Measurements from ENCODE around the gene CHD1L. TPM values are rescaled to one million over a fixed set of nuclear protein-coding genes. Genes with fewer than 3 reads are reported as not detected.

The CHD1L gene
- total and polyA plus RNA-seq, 7 experiments from 2014 or later: 19.3 to 53.9 (median 30.4) TPM

DNA sequence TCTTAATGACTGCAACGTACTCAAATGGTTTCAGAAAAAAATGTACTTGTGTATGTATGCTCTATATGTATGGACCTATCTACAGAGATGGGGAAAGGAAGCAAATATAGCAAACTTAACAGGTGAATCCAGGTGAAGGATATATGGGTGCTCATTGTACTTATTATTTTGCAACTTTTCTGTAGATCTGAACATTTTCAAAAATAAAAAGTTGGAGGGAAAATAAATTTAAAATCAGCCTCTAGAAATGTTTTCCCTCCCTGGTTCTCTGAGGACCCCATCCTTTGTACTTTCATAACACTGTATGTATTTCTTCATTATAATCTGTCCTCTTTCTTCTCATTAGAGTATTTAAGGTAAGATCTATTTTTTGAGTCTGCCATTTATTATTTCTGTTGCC is 35.3 kb upstream of the CHD1L start:
- peaks cover 2 to 29% (median 22%) of the 10 kb centered on the region in 5 donors for H3K36me3 Mint-ChIP-seq
- H3K27ac Mint-ChIP-seq: no peak overlapping the region

DNA sequence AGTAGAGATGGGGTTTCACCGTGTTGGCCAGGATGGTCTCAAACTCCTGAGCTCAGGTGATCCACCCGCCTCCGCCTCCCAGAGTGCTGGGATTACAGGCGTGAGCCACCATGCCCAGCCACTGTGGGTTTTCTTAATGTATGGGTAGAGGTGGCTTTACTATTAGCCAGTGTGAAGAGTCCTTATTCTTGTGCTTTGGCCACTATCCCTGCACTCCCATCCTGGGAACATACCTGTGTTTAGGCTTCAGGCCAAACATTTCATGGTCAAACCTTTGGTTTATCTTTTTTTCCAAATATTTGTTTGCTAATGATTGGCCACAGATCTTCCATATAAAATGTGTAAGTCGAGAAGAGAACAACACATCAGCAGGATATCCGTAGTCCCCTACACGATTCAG is 33.9 kb upstream of the CHD1L start:
- ATAC-seq (no peak), DNase-seq (no peak)
- H3K9me3 ChIP-seq (ENCODE audit: control insufficient read depth in 2 of 3, low read length in 3 of 3): no peaks in the 10 kb centered on the region
- Mint-ChIP-seq H3K4me3 (no peak overlapping the region), H3K27ac (no peak overlapping the region), H3K4me1 (no peaks in the 10 kb centered on the region), H3K9me3 (peaks cover 0 to 5% (median 0%) of the 10 kb centered on the region in 11 donors), H3K27me3 (peaks cover 0 to 8% (median 0%) of the 10 kb centered on the region in 5 donors), H3K36me3 (peaks cover 2 to 24% (median 13%) of the 10 kb centered on the region in 5 donors)
- no peaks in the 10 kb centered on the region for H3K27me3 ChIP-seq (ENCODE audit: control insufficient read depth in 2 of 2, insufficient read depth in 2 of 2, low read length in 2 of 2)
- intact Hi-C loops (cut with micrococcal nuclease): no loop called here
- POLR2A ChIA-PET: interaction anchor here (0.6 kb wide), 1 partner anchor 13 kb away, joined by 4 read pairs; no protein-coding TSS in a partner anchor
- H3K36me3 ChIP-seq (ENCODE audit: control insufficient read depth in 2 of 3, insufficient read depth in 3 of 3, low read length in 3 of 3): no peaks in the 10 kb centered on the region
- CTCF ChIA-PET: no interaction called here
- H3K4me1 ChIP-seq (ENCODE audit: control insufficient read depth in 2 of 2, insufficient read depth in 2 of 2, low read length in 2 of 2): no peaks in the 10 kb centered on the region
- H3K4me3 ChIP-seq (ENCODE audit: low read length): no peak overlapping the region
- no peak overlapping the region for H3K27ac ChIP-seq (ENCODE audit: low read depth, low read length)

More for the DNA sequence above, 35.3 kb upstream of the CHD1L start:
- Histone ChIP-seq H3K36me3 (ENCODE audit: control insufficient read depth in 2 of 3, insufficient read depth in 3 of 3, low read length in 3 of 3) (no peaks in the 10 kb centered on the region), H3K4me3 (ENCODE audit: low read length) (no peak overlapping the region), H3K9me3 (ENCODE audit: control insufficient read depth in 2 of 3, low read length in 3 of 3) (no peaks in the 10 kb centered on the region), H3K4me1 (ENCODE audit: control insufficient read depth in 2 of 2, insufficient read depth in 2 of 2, low read length in 2 of 2) (no peaks in the 10 kb centered on the region), H3K27ac (ENCODE audit: low read depth, low read length) (no peak overlapping the region), H3K27me3 (ENCODE audit: control insufficient read depth in 2 of 2, insufficient read depth in 2 of 2, low read length in 2 of 2) (no peaks in the 10 kb centered on the region)
- H3K9me3 Mint-ChIP-seq: peaks cover 0 to 5% (median 0%) of the 10 kb centered on the region in 11 donors
- H3K4me1 Mint-ChIP-seq: no peaks in the 10 kb centered on the region
- H3K4me3 Mint-ChIP-seq: no peak overlapping the region
- DNase-seq: no peak
- CTCF ChIA-PET: no interaction called here
- H3K27me3 Mint-ChIP-seq: peaks cover 0 to 2% (median 0%) of the 10 kb centered on the region in 5 donors
- POLR2A ChIA-PET: no interaction called here
- intact Hi-C loops (cut with micrococcal nuclease): no loop called here
- ATAC-seq: no peak

DNA sequence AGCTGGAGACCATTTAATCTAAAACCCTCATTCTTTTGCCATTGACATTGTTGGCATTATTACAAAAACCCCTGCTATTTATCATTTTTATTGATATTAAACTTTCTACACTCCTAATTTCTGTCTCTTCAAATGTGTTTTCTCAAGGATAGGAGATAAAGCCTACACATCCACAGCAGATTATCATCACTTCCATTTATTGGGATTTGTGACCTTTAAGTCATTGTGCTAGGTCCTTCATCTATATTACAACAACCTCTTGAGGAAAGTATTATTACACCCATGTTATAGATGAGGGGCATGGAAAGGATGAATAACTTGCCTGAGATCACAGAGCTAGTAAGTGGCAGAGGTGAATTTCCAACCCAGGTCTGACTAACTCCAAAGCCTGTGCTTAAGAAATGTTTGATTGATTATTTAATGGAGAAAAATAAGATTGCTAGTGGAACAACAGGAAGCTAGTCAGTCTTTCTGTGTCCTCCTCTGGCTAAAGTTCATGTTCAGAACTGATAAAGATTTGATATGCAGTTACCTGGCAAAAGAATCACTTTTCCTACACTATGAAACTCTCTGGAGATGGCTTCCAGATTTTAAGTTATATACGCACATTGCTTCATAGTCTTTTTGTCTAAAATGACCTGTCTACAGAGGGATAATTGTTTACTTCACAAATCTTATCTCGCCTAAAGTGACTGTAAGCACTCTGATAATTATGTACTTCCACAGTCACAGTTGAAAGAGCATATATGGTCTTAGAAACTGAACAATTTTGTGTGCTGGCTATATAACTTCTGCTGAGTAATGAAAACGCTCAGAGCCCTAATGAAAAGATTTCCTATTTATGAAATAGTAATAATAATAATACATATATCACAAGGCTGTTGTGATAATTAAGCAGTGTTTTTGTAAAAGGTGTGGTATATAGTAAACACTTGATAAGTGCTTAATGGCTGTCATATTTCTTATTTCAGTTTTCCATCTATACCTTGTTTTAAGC is 32.4 kb upstream of the CHD1L start:
- ATAC-seq: no peak
- POLR2A ChIA-PET: no interaction called here
- intact Hi-C loops (cut with micrococcal nuclease): no loop called here

DNA sequence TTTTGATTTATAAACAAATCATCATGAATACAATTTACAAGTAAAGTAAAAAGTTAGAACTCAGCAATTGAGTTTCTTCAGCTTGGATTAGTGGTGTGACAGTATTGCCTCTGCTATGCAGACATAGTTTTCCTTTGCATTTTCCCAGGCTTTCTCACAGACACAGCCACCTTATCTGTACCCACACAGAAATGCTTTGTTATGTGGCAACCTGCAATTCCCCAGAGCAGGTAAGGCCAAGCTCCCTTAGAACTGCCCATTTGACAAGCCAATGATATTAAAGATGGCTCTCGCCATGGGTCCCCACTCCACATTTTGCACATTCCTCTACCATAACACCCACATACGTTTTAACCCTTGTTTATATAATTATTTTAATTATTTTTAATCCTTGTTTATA is 31.5 kb upstream of the CHD1L start:
- POLR2A ChIA-PET: interaction anchor here (0.8 kb wide), 1 partner anchor 31 kb away, joined by 3 read pairs; the partner anchor contains the start of gene CHD1L
- H3K9me3 ChIP-seq (ENCODE audit: control insufficient read depth in 2 of 3, low read length in 3 of 3): no peaks in the 10 kb centered on the region
- Mint-ChIP-seq H3K9me3 (peaks cover 0 to 5% (median 0%) of the 10 kb centered on the region in 11 donors), H3K27ac (no peak overlapping the region), H3K27me3 (peaks cover 0 to 17% (median 0%) of the 10 kb centered on the region in 5 donors), H3K4me1 (peaks cover 0 to 2% (median 0%) of the 10 kb centered on the region in 7 donors), H3K4me3 (no peak overlapping the region), H3K36me3 (peaks cover 0 to 11% (median 6%) of the 10 kb centered on the region in 5 donors)
- ATAC-seq (no peak), DNase-seq (no peak)
- H3K27ac ChIP-seq (ENCODE audit: low read depth, low read length): no peak overlapping the region
- no peaks in the 10 kb centered on the region for H3K27me3 ChIP-seq (ENCODE audit: control insufficient read depth in 2 of 2, insufficient read depth in 2 of 2, low read length in 2 of 2)
- H3K4me1 ChIP-seq (ENCODE audit: control insufficient read depth in 2 of 2, insufficient read depth in 2 of 2, low read length in 2 of 2): no peaks in the 10 kb centered on the region
- intact Hi-C loops (cut with micrococcal nuclease): no loop called here
- CTCF ChIA-PET: interaction anchor here (1.0 kb wide), 1 partner anchor 38 kb away, joined by 3 read pairs; no protein-coding TSS in a partner anchor
- H3K36me3 ChIP-seq (ENCODE audit: control insufficient read depth in 2 of 3, insufficient read depth in 3 of 3, low read length in 3 of 3): no peaks in the 10 kb centered on the region
- no peak overlapping the region for H3K4me3 ChIP-seq (ENCODE audit: low read length)

More for the DNA sequence above, 32.4 kb upstream of the CHD1L start:
- Histone ChIP-seq H3K27me3 (ENCODE audit: control insufficient read depth in 2 of 2, insufficient read depth in 2 of 2, low read length in 2 of 2) (no peaks in the 10 kb centered on the region), H3K4me3 (ENCODE audit: low read length) (no peak overlapping the region), H3K4me1 (ENCODE audit: control insufficient read depth in 2 of 2, insufficient read depth in 2 of 2, low read length in 2 of 2) (no peaks in the 10 kb centered on the region), H3K27ac (ENCODE audit: low read depth, low read length) (no peak overlapping the region), H3K36me3 (ENCODE audit: control insufficient read depth in 2 of 3, insufficient read depth in 3 of 3, low read length in 3 of 3) (no peaks in the 10 kb centered on the region), H3K9me3 (ENCODE audit: control insufficient read depth in 2 of 3, low read length in 3 of 3) (no peaks in the 10 kb centered on the region)
- no peak for DNase-seq
- Mint-ChIP-seq H3K27me3 (peaks cover 0 to 10% (median 0%) of the 10 kb centered on the region in 5 donors), H3K36me3 (peaks cover 0 to 11% (median 6%) of the 10 kb centered on the region in 5 donors), H3K4me3 (no peak overlapping the region), H3K4me1 (peaks cover 0 to 2% (median 0%) of the 10 kb centered on the region in 7 donors), H3K27ac (no peak overlapping the region), H3K9me3 (peaks cover 0 to 5% (median 0%) of the 10 kb centered on the region in 11 donors)
- CTCF ChIA-PET: interaction anchor here (1.0 kb wide), 1 partner anchor 37 kb away, joined by 3 read pairs; no protein-coding TSS in a partner anchor

DNA sequence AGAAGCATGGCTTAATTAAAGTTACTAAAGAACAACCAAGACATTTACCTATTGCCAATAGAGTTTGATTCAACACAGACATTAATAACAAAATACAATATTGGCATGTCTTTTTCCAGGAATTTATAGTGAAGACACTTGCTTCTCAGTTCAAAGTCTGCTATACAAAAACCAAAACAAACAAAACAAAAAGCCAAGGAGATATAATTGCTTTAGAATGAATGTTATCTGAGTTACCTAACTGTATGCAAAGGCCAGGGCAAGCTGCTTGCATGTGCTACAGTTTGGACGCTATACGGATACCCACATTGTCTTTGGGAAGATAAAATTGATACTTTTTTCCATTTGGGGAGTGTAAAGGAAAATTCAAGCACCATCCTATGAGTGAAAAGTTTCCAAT is 30.9 kb upstream of the CHD1L start:
- Histone ChIP-seq H3K27ac (ENCODE audit: low read depth, low read length) (no peak overlapping the region), H3K36me3 (ENCODE audit: control insufficient read depth in 2 of 3, insufficient read depth in 3 of 3, low read length in 3 of 3) (no peaks in the 10 kb centered on the region), H3K9me3 (ENCODE audit: control insufficient read depth in 2 of 3, low read length in 3 of 3) (no peaks in the 10 kb centered on the region), H3K4me1 (ENCODE audit: control insufficient read depth in 2 of 2, insufficient read depth in 2 of 2, low read length in 2 of 2) (no peaks in the 10 kb centered on the region), H3K27me3 (ENCODE audit: control insufficient read depth in 2 of 2, insufficient read depth in 2 of 2, low read length in 2 of 2) (no peaks in the 10 kb centered on the region), H3K4me3 (ENCODE audit: low read length) (no peak overlapping the region)
- no peak overlapping the region for H3K27ac Mint-ChIP-seq
- peaks cover 0 to 19% (median 0%) of the 10 kb centered on the region in 5 donors for H3K27me3 Mint-ChIP-seq
- intact Hi-C loops (cut with micrococcal nuclease): no loop called here
- ChIA-PET POLR2A (interaction anchor here (0.8 kb wide), 1 partner anchor 31 kb away, joined by 3 read pairs; the partner anchor contains the start of gene CHD1L), CTCF (interaction anchor here (1.0 kb wide), 1 partner anchor 38 kb away, joined by 3 read pairs; no protein-coding TSS in a partner anchor)
- peaks cover 0 to 2% (median 0%) of the 10 kb centered on the region in 7 donors for H3K4me1 Mint-ChIP-seq
- H3K36me3 Mint-ChIP-seq: peaks cover 0 to 11% (median 6%) of the 10 kb centered on the region in 5 donors
- ATAC-seq (no peak), DNase-seq (no peak)
- no peak overlapping the region for H3K4me3 Mint-ChIP-seq
- peaks cover 0 to 3% (median 0%) of the 10 kb centered on the region in 11 donors for H3K9me3 Mint-ChIP-seq

DNA sequence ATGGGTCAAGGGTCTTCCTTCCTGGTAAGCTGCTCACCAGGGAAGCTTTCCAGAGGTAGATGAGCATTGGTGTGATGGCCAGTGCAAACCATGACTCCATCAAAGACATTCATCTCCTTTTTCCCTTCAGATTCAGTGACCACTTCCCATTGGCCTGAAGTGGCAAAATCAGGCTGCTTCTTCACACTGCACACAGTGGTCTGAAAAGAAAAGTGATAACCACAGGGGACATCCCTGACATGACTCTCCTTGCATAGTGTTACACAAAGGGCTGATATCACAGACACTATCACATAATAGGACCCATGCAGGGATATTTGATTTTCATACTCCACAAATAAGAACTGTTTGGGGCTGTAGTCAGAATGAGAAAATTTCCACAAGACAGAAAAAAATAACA is 29.2 kb upstream of the CHD1L start:
- Histone ChIP-seq H3K9me3 (ENCODE audit: control insufficient read depth in 2 of 3, low read length in 3 of 3) (no peaks in the 10 kb centered on the region), H3K4me3 (ENCODE audit: low read length) (no peak overlapping the region), H3K27me3 (ENCODE audit: control insufficient read depth in 2 of 2, insufficient read depth in 2 of 2, low read length in 2 of 2) (no peaks in the 10 kb centered on the region), H3K36me3 (ENCODE audit: control insufficient read depth in 2 of 3, insufficient read depth in 3 of 3, low read length in 3 of 3) (no peaks in the 10 kb centered on the region), H3K4me1 (ENCODE audit: control insufficient read depth in 2 of 2, insufficient read depth in 2 of 2, low read length in 2 of 2) (no peaks in the 10 kb centered on the region), H3K27ac (ENCODE audit: low read depth, low read length) (no peak overlapping the region)
- ChIA-PET POLR2A (no interaction called here), CTCF (interaction anchor here (0.5 kb wide), 1 partner anchor 70 kb away, joined by 3 read pairs; no protein-coding TSS in a partner anchor)
- no peak for ATAC-seq
- Mint-ChIP-seq H3K4me3 (no peak overlapping the region), H3K27ac (no peak overlapping the region), H3K9me3 (no peaks in the 10 kb centered on the region), H3K4me1 (peaks cover 0 to 4% (median 0%) of the 10 kb centered on the region in 7 donors), H3K36me3 (peaks cover 0 to 11% (median 6%) of the 10 kb centered on the region in 5 donors), H3K27me3 (peaks cover 0 to 19% (median 0%) of the 10 kb centered on the region in 5 donors)
- intact Hi-C loops (cut with micrococcal nuclease): no loop called here
- DNase-seq: no peak
